Stimulated activated CD4-positive, alpha-beta T cell treated with anti-CD3 and anti-CD28 coated beads, TNF-alpha, amount 100 ng/mL, for 4 hours (primary cell): ENCODE data around the gene P2RX4.
"Not testable (repeated sequence)": the region's sequence is repeated elsewhere in the genome, so short reads cannot be mapped to it uniquely, and the experiment has no call there.

Experiments
- DNase-seq, 3 experiments: peaks; one replicate each; pipeline ENCODE4 v3.0.0-alpha.2; 2020; ENCODE audit warnings: low read depth in 3 of 3

The P2RX4 gene

DNA sequence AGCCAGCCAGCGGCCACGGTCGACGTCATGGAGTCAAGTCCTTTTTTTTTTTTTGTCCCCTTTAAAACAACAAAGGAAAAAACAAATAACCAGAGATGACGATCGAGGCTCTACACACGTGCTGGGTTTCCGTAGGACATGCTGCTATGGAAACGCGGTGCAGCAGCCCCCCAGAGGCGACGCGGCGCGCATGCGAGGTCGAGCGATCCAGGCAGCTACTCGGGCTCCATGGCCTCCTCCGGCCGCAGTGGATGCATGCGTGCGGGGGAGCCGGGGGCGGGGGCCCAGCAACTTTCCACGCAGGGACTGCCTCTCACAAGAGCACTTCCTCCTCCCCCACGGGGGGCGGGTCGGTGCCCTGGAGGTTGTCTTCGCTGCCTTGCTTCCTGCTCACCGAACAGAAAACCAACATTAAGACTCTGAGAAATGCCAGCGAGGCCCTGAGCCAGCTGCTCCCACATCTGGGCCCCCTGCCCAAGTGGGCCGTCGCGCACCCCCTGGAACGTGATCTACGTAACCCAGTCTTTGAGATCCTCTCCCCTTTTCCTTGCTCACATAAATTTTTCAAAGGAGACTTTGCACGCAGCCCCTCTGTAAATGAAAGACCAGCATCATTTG lies 30.7 kb downstream of the P2RX4 start:
- peak; percentile 58 to 85 (median 83) for DNase-seq

DNA sequence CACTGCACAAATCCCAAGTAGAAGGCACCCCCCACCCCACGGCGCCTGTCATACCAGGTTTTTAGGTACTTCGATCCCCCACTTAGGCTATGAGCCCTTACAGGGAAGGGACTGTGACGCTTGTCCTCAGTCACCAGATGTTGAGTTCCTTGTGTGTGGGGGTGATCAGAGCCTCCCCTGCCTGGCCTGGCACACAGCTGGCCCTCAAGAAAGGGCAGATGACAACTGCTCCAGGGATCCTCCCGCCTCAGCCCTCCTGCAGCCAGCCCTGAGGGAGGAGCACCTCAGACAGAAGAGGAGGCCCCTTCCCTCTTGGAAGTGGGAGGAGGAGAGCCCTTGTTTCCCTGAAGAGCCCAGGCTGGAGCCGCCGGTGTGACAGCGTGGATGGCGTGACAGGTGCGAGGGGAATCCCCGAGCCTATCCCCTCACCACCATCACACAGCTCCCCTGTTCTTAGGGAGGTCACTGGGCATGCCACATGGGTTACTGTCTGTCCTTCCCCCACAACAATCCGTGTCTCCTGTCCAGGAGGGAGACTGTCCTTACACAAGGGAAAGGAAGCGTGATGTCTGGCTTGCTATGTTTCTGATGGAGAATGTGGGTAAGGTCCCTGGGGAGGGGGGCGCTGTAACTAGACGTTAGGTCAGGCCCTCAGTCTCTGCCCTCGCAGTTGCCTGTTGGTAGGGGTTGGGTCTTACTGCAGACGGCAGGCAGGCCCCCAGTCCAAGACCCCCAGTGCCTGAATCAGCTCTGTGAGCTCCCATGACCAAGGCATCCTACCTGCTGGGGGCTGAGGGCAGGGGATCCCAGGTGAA lies 31.4 kb downstream of the P2RX4 start:
- DNase-seq: no peak

- no peak for DNase-seq
Observed at GRCh38 chr12:121245031-121245430, 35.1 kb downstream of the P2RX4 start.

DNA sequence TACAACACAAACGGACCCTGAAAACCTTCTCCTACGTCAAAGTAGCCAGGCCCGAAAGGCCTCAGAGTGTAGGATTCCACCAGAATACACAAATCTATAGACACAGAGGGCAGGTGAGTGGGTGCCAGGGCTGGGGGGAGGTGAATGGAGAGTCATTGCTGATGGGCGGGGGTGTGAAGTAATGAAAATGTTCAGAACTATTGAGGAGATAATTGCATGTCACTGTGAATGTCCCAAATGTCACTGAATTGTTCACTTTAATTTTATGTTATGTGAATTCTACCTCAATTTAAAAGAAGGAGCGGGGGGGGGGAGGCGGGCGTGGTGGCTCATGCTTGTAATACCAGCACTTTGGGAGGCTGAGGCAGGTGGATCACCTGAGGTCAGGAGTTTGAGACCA lies 36.0 kb downstream of the P2RX4 start:
- DNase-seq: no peak

DNA sequence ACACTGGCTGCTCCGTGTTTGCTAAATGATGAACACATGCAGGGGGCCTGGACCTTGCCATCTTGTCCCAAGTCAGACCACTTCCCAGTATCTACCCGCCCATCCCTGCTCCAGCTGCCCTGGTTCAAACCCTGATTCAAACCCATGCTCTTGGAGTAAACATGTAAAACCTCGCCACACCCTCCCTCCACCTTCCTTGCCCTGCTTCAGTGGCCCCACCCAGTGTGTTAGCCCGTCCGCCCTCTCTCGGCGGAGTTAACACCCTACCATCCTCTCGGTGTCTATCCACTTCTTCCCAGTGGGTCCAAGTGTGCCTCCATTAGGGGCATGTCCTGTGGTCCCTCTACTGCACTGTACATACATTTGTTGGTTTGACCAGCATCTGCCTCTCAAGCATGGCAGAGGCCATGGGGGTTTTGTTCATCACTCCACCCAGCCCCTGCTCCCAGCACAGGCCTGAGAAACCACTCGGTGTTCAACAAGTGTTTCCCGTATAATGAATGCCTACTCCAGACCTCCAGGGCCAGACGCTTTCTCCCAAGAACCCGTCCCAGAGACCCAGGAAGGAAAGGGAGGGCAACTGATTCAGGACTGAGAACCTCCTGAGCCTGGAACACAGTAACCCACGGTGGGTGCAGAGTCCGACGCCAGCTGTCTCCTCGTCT lies 37.1 kb downstream of the P2RX4 start:
- no peak for DNase-seq

DNA sequence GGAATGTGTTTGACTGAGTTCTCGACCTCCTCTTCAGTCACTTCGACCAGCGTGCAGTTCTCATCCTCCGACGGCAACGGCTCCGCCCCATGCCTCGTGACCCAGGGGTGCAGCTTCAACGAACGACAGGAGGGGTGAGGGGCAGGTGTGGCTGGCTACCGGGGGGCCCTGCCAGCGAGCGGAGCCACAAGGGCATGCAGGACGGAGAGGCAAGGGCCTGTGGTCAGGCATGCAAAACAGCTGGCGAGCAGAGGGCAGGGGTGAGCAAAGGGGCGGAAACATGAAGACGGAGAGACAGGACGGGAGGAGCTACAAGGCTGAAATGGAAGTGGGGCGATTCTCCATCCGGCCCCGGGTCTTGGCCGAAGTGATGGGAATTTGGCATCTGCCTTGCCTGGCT lies 38.7 kb downstream of the P2RX4 start:
- DNase-seq: no peak

- no peak for DNase-seq
Observed at GRCh38 chr12:121250359-121250758, 40.4 kb downstream of the P2RX4 start.

DNA sequence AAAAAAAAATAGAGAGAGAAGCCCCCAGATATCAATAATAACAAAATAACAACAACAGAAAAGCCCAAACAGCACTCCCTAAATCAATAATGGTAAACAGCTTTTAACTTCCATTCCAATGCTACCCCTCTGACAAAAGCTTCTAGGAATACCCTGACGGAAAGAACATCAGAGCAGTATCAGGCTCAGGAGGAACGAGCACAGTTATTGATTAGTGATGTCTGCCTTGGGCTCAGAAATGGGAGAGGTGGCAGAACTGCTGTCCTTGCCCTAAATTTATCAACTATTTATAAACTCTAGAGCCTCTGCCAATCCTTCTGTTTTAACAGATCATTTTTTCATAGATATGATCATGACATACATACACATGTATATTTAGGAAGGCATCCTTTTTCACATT lies 41.9 kb downstream of the P2RX4 start:
- DNase-seq: no peak

- no peak for DNase-seq
Observed at GRCh38 chr12:121252712-121253345, 42.9 kb downstream of the P2RX4 start.

- DNase-seq: no peak
Observed at GRCh38 chr12:121253638-121254335, 43.9 kb downstream of the P2RX4 start.

GRCh38 chr12:121255433-121255832 lies 45.5 kb downstream of the P2RX4 start:
- no peak for DNase-seq

- not testable (repeated sequence) for DNase-seq
Observed at GRCh38 chr12:121257704-121258449, 47.9 kb downstream of the P2RX4 start.

GRCh38 chr12:121259074-121259473 lies 49.1 kb downstream of the P2RX4 start:
- DNase-seq: no peak

GRCh38 chr12:121260091-121260490 lies 50.2 kb downstream of the P2RX4 start:
- no peak for DNase-seq

GRCh38 chr12:121261398-121261797 lies 51.5 kb downstream of the P2RX4 start:
- no peak for DNase-seq

GRCh38 chr12:121263206-121263935 lies 53.4 kb downstream of the P2RX4 start:
- no peak for DNase-seq

DNA sequence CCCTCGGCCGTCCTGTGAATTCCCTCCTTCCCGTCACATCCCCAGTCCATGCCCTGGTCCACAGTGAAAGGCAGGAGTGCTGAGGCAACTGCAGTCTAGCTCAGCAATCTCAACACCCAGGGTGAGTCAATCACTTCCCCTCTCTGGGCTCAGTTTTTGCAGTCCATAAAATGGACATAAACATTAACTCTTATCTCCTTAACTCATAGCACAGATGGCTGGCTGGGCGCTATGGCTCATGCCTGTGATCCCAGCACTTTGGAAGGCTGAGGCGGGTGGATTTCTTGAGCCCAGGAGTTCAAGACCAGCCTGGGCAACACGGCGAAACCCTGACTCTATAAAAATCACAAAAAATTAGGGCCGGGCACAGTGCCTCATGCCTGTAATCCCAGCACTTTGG lies 54.2 kb downstream of the P2RX4 start:
- no peak for DNase-seq

GRCh38 chr12:121264951-121265515 lies 55.1 kb downstream of the P2RX4 start:
- no peak for DNase-seq

DNA sequence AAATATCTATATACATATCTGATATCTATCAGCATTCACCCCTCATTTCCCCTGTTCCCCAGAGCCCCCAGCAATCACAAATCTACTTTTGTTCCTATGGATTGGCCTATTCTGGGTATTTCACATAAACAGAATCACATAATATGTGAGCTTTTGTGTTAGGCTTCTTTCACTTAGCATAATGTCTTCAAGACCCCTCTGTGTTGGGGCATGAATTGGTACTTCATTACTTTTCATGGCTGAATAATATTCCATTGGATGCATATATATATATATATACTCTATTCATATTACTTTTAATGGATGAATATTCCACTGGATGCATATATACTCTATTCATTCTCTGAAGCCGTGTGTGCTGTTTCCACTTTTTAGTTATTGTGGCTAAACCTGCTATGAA lies 57.9 kb downstream of the P2RX4 start:
- DNase-seq: no peak

DNA sequence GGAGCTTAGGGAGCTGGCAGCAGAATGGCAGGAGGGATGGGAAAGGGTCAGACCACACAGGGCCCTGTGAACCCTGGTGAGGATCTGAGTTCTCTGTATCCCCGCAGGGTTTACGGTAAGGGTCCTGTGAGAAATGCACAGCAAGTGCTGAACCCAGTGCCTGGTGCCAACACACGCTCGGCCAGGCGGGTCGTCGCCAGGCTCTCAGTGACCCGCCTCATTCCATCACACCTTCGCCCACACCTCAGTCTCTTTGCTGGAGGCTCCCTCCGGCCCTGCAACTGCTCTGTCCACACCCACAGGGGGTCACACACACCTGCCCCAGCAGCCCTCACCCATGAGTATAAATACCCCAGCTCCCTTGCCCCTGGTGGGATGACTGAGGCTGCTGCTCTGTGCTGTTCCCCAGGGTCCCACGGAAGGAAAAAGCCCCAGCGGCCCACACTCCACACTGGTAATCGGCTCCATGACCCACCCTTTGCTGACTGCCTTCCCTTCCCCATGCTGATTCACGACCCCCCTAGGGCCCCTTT lies 63.5 kb downstream of the P2RX4 start:
- no peak for DNase-seq
